Activated naive CD8-positive, alpha-beta T cell treated with anti-CD3 and anti-CD28 coated beads, Interleukin-2, amount 50 U/mL, for 24 hours (primary cell): ENCODE data around the gene PCDHGB2.
"Not testable (repeated sequence)": the region's sequence is repeated elsewhere in the genome, so short reads cannot be mapped to it uniquely, and the experiment has no call there.

Experiments
- ATAC-seq: fragments of 150-1000 bp; cut with Tn5 transposase; one replicate; pipeline ENCODE4 v1.10.0; 2021
- DNase-seq: peaks from one replicate; pipeline ENCODE4 v3.0.0; 2021
- H3K27ac Mint-ChIP-seq: one replicate; pipeline ENCODE4 v1.8.0; 2021; ENCODE audit warnings: mild to moderate bottlenecking, mixed read lengths
- H3K27me3 Mint-ChIP-seq: one replicate; pipeline ENCODE4 v1.8.0; 2021; ENCODE audit warnings: mixed read lengths
- H3K36me3 Mint-ChIP-seq: one replicate; pipeline ENCODE4 v1.8.0; 2021; ENCODE audit warnings: low read depth, mixed read lengths
- H3K4me1 Mint-ChIP-seq: one replicate; pipeline ENCODE4 v1.8.0; 2021; ENCODE audit warnings: mixed read lengths
- H3K4me3 Mint-ChIP-seq: one replicate; pipeline ENCODE4 v1.8.0; 2021; ENCODE audit warnings: mild to moderate bottlenecking, moderate library complexity, mixed read lengths
- H3K9me3 Mint-ChIP-seq: one replicate; pipeline ENCODE4 v1.8.0; 2021; ENCODE audit warnings: mixed read lengths

Gene PCDHGB2

GRCh38 chr5:141389153-141390042 is 29.6 kb downstream of the PCDHGB2 start:
- Mint-ChIP-seq H3K9me3 (peaks cover 52% of the 10 kb centered on the region), H3K4me1 (no peaks in the 10 kb centered on the region), H3K4me3 (no peak overlapping the region), H3K27me3 (peaks cover 72% of the 10 kb centered on the region), H3K27ac (no peak overlapping the region), H3K36me3 (peaks cover 23% of the 10 kb centered on the region)
- no peak for ATAC-seq
- DNase-seq, result no peak

- DNase-seq (no peak), ATAC-seq (no peak)
- peaks cover 41% of the 10 kb centered on the region for H3K9me3 Mint-ChIP-seq
- H3K27ac Mint-ChIP-seq, result no peak within 1 kb of the TSS
- no peak within 1 kb of the TSS for H3K4me3 Mint-ChIP-seq
- peaks cover 69% of the 10 kb centered on the region for H3K27me3 Mint-ChIP-seq
- peaks cover 22% of the 10 kb centered on the region for H3K36me3 Mint-ChIP-seq
- no peaks in the 10 kb centered on the region for H3K4me1 Mint-ChIP-seq
Observed at GRCh38 chr5:141392429-141393198, 32.8 kb downstream of the PCDHGB2 start, which contains the start of gene PCDHGA8. PCDHGA8 (plus strand) TSS chr5:141392633; CDS start chr5:141392814, 181 bp downstream.

GRCh38 chr5:141393267-141393666 is 33.5 kb downstream of the PCDHGB2 start:
- Mint-ChIP-seq H3K27me3 (peaks cover 69% of the 10 kb centered on the region), H3K27ac (no peak overlapping the region), H3K36me3 (peaks cover 20% of the 10 kb centered on the region), H3K4me1 (no peaks in the 10 kb centered on the region), H3K4me3 (no peak overlapping the region), H3K9me3 (peaks cover 41% of the 10 kb centered on the region)
- no peak for DNase-seq
- no peak for ATAC-seq

GRCh38 chr5:141394401-141395187 is 34.8 kb downstream of the PCDHGB2 start:
- not testable (repeated sequence) for ATAC-seq, DNase-seq, H3K27ac Mint-ChIP-seq, H3K4me3 Mint-ChIP-seq, H3K4me1 Mint-ChIP-seq
- peaks cover 69% of the 10 kb centered on the region for H3K27me3 Mint-ChIP-seq
- peaks cover 41% of the 10 kb centered on the region for H3K9me3 Mint-ChIP-seq
- H3K36me3 Mint-ChIP-seq, result peaks cover 18% of the 10 kb centered on the region

GRCh38 chr5:141397756-141398551 is 38.2 kb downstream of the PCDHGB2 start, which contains the start of gene PCDHGB5:
PCDHGB5 (plus strand) TSS chr5:141397947; CDS start chr5:141398128, 181 bp downstream.
- H3K36me3 Mint-ChIP-seq, result peaks cover 17% of the 10 kb centered on the region
- ATAC-seq, result peak; percentile 54
- not testable (repeated sequence) for H3K4me1 Mint-ChIP-seq, DNase-seq, H3K27ac Mint-ChIP-seq
- peak within 1 kb of the TSS; percentile 42 for H3K4me3 Mint-ChIP-seq
- H3K27me3 Mint-ChIP-seq, result peaks cover 64% of the 10 kb centered on the region
- H3K9me3 Mint-ChIP-seq, result peaks cover 29% of the 10 kb centered on the region

GRCh38 chr5:141398608-141399007 is 38.8 kb downstream of the PCDHGB2 start:
- H3K27ac Mint-ChIP-seq, result no peak overlapping the region
- peaks cover 16% of the 10 kb centered on the region for H3K36me3 Mint-ChIP-seq
- H3K27me3 Mint-ChIP-seq, result peaks cover 64% of the 10 kb centered on the region
- ATAC-seq, result no peak
- no peaks in the 10 kb centered on the region for H3K4me1 Mint-ChIP-seq
- H3K4me3 Mint-ChIP-seq, result no peak overlapping the region
- peaks cover 27% of the 10 kb centered on the region for H3K9me3 Mint-ChIP-seq
- DNase-seq, result no peak

- Mint-ChIP-seq H3K36me3 (peaks cover 14% of the 10 kb centered on the region), H3K4me1 (no peaks in the 10 kb centered on the region), H3K4me3 (no peak overlapping the region), H3K9me3 (peaks cover 24% of the 10 kb centered on the region), H3K27ac (no peak overlapping the region), H3K27me3 (peaks cover 67% of the 10 kb centered on the region)
- no peak for DNase-seq
- ATAC-seq, result no peak
Observed at GRCh38 chr5:141399555-141400258, 39.9 kb downstream of the PCDHGB2 start.

- peaks cover 11% of the 10 kb centered on the region for H3K36me3 Mint-ChIP-seq
- no peak within 1 kb of the TSS for H3K27ac Mint-ChIP-seq
- ATAC-seq (no peak), DNase-seq (no peak)
- peaks cover 68% of the 10 kb centered on the region for H3K27me3 Mint-ChIP-seq
- H3K9me3 Mint-ChIP-seq, result peaks cover 26% of the 10 kb centered on the region
- no peaks in the 10 kb centered on the region for H3K4me1 Mint-ChIP-seq
- H3K4me3 Mint-ChIP-seq, result peak within 1 kb of the TSS; percentile 24
Observed at GRCh38 chr5:141402553-141403243, 42.9 kb downstream of the PCDHGB2 start, which contains the start of gene PCDHGA9. PCDHGA9 (plus strand) TSS chr5:141402778; CDS start chr5:141402953, 175 bp downstream.

- Mint-ChIP-seq H3K4me3 (no peak overlapping the region), H3K36me3 (peaks cover 13% of the 10 kb centered on the region), H3K27me3 (peaks cover 72% of the 10 kb centered on the region), H3K4me1 (no peaks in the 10 kb centered on the region), H3K9me3 (peaks cover 29% of the 10 kb centered on the region), H3K27ac (no peak overlapping the region)
- no peak for DNase-seq
- no peak for ATAC-seq
Observed at GRCh38 chr5:141403387-141403786, 43.6 kb downstream of the PCDHGB2 start.

GRCh38 chr5:141407790-141408505 is 48.2 kb downstream of the PCDHGB2 start, which contains the start of gene PCDHGB6:
PCDHGB6 (plus strand) TSS chr5:141408021; CDS start chr5:141408203, 182 bp downstream.
- H3K27ac Mint-ChIP-seq, ATAC-seq: not testable (repeated sequence)
- peaks cover 17% of the 10 kb centered on the region for H3K36me3 Mint-ChIP-seq

GRCh38 chr5:141409598-141410306 is 50.0 kb downstream of the PCDHGB2 start:
- Mint-ChIP-seq H3K4me1 (peaks cover 13% of the 10 kb centered on the region), H3K9me3 (peaks cover 31% of the 10 kb centered on the region), H3K27ac (no peak overlapping the region), H3K27me3 (peaks cover 78% of the 10 kb centered on the region), H3K36me3 (peaks cover 21% of the 10 kb centered on the region), H3K4me3 (no peak overlapping the region)
- DNase-seq (no peak), ATAC-seq (no peak)

More at GRCh38 chr5:141407790-141408505, 48.2 kb downstream of the PCDHGB2 start, which contains the start of gene PCDHGB6:
- Mint-ChIP-seq H3K9me3 (peaks cover 28% of the 10 kb centered on the region), H3K4me3 (peak within 1 kb of the TSS; percentile 51), H3K27me3 (peaks cover 77% of the 10 kb centered on the region)
- not testable (repeated sequence) for H3K4me1 Mint-ChIP-seq
- peak; percentile 44 for DNase-seq
